ENCODE measurements around the gene KCNJ18.
"Not testable (repeated sequence)": the region's sequence is repeated elsewhere in the genome, so short reads cannot be mapped to it uniquely, and the experiment has no call there.

Gene KCNJ18

GRCh38 chr17:21691883-21692703 lies at the start of gene KCNJ18:
KCNJ18 (plus strand) TSS chr17:21692523; CDS start chr17:21702787, 10,264 bp downstream.
- DNase-seq (ENCODE audit: low read depth): not testable (repeated sequence)

- DNase-seq (ENCODE audit: low read depth): not testable (repeated sequence)
Observed at GRCh38 chr17:21648125-21648524, 44.2 kb upstream of the KCNJ18 start.

- not testable (repeated sequence) for DNase-seq (ENCODE audit: low read depth)
Observed at GRCh38 chr17:21650043-21650442, 42.3 kb upstream of the KCNJ18 start.

- DNase-seq (ENCODE audit: low read depth): not testable (repeated sequence)
Observed at GRCh38 chr17:21652049-21652448, 40.3 kb upstream of the KCNJ18 start.

GRCh38 chr17:21653211-21653610 lies 39.1 kb upstream of the KCNJ18 start:
- DNase-seq (ENCODE audit: low read depth): not testable (repeated sequence)

GRCh38 chr17:21656518-21657309 lies 35.6 kb upstream of the KCNJ18 start:
- DNase-seq (ENCODE audit: low read depth): not testable (repeated sequence)

GRCh38 chr17:21659635-21660034 lies 32.7 kb upstream of the KCNJ18 start:
- not testable (repeated sequence) for DNase-seq (ENCODE audit: low read depth)

- not testable (repeated sequence) for DNase-seq (ENCODE audit: low read depth)
Observed at GRCh38 chr17:21661455-21661854, 30.9 kb upstream of the KCNJ18 start.

GRCh38 chr17:21663166-21663565 lies 29.2 kb upstream of the KCNJ18 start:
- not testable (repeated sequence) for DNase-seq (ENCODE audit: low read depth)

GRCh38 chr17:21663614-21664474 lies 28.5 kb upstream of the KCNJ18 start:
- DNase-seq (ENCODE audit: low read depth): not testable (repeated sequence)

GRCh38 chr17:21665171-21665570 lies 27.2 kb upstream of the KCNJ18 start:
- not testable (repeated sequence) for DNase-seq (ENCODE audit: low read depth)

GRCh38 chr17:21665935-21666493 lies 26.3 kb upstream of the KCNJ18 start:
- DNase-seq (ENCODE audit: low read depth): not testable (repeated sequence)

GRCh38 chr17:21666711-21667412 lies 25.5 kb upstream of the KCNJ18 start:
- DNase-seq (ENCODE audit: low read depth): not testable (repeated sequence)

- DNase-seq (ENCODE audit: low read depth): not testable (repeated sequence)
Observed at GRCh38 chr17:21667413-21668117, 24.8 kb upstream of the KCNJ18 start.

GRCh38 chr17:21668118-21668488 lies 24.2 kb upstream of the KCNJ18 start:
- DNase-seq (ENCODE audit: low read depth): not testable (repeated sequence)

GRCh38 chr17:21668746-21669508 lies 23.4 kb upstream of the KCNJ18 start:
- DNase-seq (ENCODE audit: low read depth): not testable (repeated sequence)

- not testable (repeated sequence) for DNase-seq (ENCODE audit: low read depth)
Observed at GRCh38 chr17:21669616-21670360, 22.5 kb upstream of the KCNJ18 start.

- DNase-seq (ENCODE audit: low read depth): not testable (repeated sequence)
Observed at GRCh38 chr17:21670361-21671155, 21.8 kb upstream of the KCNJ18 start.

Measured in stimulated activated CD8-positive, alpha-beta memory T cell treated with anti-CD3 and anti-CD28 coated beads, Interleukin-15, amount 100 ng/mL, for 24 hours (primary cell).